GM18505 (cell line): ENCODE measurements around the gene PTPRQ.

ENCODE experiments used
- ATAC-seq: cut with Tn5 transposase; IDR thresholded peaks from one replicate; pipeline ENCODE4 v1.9.1; 2021; ENCODE audit not compliant: unreplicated experiment
- POLR2A ChIP-seq: IDR thresholded peaks from 4 replicates; pipeline ENCODE4 v1.6.1; 2011; ENCODE audit warnings: borderline replicate concordance; ENCODE audit not compliant: insufficient read depth, insufficient read length; ENCODE audit errors: extremely low read depth

The PTPRQ gene

GRCh38 chr12:80698256-80698655 lies 254.2 kb downstream of the PTPRQ start:
- TF ChIP-seq POLR2A = no peak
- ATAC-seq = no peak

DNA sequence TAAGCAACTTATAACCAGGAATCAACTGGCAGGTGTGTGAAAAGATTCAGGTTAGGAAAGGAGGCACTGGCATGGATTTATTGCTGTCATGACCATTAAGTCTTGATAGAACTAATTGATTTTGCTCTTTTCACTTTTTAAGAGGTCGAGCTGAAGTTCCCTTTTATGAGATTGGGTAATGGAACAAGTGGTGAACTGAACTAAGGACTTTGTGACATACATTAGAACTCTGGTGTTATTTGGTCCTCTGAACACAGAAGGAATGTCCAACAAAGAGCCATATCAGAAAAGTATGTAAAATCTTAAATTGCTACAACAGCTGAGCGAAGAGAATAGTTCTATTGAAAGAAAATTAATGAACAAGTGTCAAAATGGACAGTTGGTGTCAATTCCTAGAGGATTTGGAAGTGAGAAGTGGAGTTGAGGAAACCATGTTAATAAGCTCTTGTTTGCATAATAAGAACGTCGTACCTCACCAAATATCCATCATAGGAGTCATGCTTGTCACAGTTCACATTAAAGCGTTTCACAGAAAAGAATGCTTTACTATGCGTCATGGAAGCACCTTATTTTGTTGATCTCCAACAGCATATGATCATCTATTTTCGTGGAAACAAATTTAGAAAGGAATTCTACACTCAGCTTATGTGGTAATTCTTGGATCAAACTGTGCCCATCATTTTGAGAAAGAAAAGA lies 255.0 kb downstream of the PTPRQ start:
- no peak for TF ChIP-seq POLR2A
- no peak for ATAC-seq

- no peak for TF ChIP-seq POLR2A
- no peak for ATAC-seq
Measured at GRCh38 chr12:80700327-80700726, 256.3 kb downstream of the PTPRQ start.

GRCh38 chr12:80701388-80701787 lies 257.4 kb downstream of the PTPRQ start:
- no peak for TF ChIP-seq POLR2A
- ATAC-seq = no peak

- peak; percentile 71 for ATAC-seq
- no peak for TF ChIP-seq POLR2A
Measured at GRCh38 chr12:80702889-80703805, 259.1 kb downstream of the PTPRQ start.

DNA sequence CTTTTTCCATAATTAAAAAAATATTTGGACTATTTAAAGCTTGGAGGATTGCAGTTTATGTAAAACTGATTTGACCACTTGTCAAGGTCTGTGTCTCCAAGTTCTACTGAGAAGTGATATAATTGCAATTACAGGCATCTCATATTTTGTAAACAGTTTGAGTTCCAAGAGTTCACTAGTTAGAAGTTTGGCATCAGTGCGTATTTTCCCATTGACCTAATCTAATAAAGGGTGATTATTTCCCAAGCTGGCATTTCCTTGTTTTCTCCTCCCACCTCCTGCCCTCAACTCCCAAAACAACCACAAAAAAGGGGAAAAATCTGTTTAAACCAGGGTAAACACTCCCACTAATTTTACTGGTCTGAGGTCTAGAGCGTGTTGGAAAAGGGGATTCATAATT lies 260.4 kb downstream of the PTPRQ start:
- no peak for ATAC-seq
- no peak for TF ChIP-seq POLR2A

GRCh38 chr12:80707126-80707829 lies 263.2 kb downstream of the PTPRQ start, which contains the start of gene MYF6:
TSS of gene MYF6 (plus strand) at chr12:80707634. CDS start at chr12:80707720, 86 bp downstream.
- ATAC-seq = no peak
- no peak for TF ChIP-seq POLR2A

DNA sequence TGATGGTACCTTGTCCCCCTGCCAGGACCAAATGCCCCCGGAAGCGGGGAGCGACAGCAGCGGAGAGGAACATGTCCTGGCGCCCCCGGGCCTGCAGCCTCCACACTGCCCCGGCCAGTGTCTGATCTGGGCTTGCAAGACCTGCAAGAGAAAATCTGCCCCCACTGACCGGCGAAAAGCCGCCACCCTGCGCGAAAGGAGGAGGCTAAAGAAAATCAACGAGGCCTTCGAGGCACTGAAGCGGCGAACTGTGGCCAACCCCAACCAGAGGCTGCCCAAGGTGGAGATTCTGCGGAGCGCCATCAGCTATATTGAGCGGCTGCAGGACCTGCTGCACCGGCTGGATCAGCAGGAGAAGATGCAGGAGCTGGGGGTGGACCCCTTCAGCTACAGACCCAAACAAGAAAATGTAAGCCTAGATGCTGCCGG lies 263.8 kb downstream of the PTPRQ start:
- no peak for ATAC-seq
- no peak for TF ChIP-seq POLR2A

GRCh38 chr12:80708259-80708974 lies 264.4 kb downstream of the PTPRQ start:
- no peak for TF ChIP-seq POLR2A

GRCh38 chr12:80708975-80709328 lies 264.9 kb downstream of the PTPRQ start:
- ATAC-seq = no peak
- TF ChIP-seq POLR2A = no peak

More at GRCh38 chr12:80708259-80708974, 264.4 kb downstream of the PTPRQ start:
- no peak for ATAC-seq

- TF ChIP-seq POLR2A = no peak
- peak; percentile 55 for ATAC-seq
Measured at GRCh38 chr12:80709811-80710726, 266.0 kb downstream of the PTPRQ start.

DNA sequence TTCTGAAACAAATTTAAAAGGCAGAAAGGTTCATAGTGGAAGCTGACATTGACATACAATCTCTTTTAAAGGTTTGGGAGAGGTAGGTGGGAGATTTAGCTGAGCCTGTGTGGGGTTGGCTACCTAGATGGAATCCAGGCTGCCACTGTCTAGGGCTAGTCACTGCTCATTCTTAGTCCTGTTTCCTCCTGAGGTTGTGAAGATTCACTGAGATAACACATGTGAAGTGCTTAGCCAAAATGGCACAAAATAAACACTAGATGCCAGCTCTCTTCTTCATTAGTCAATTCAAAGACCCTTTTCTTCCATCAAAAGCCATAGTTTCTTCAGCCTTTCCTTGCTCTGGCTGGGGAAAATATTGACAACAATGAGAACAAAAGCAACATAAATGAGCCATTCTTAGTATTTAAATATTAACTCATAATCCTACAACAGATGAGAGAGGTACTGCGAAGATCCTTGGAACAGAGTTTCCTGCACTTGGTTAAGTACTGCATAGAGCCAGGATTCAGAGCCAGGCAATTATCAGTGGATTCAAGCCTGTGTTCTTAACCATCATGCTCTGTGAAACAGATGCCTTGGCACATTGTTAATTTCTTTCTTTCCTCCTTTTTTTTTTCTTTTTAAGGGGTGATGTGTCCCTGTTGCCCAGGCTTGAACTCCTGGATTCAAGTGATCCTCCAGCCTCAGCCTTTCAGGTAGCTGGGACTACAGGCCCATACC lies 266.9 kb downstream of the PTPRQ start:
- ATAC-seq = peak; percentile 32

DNA sequence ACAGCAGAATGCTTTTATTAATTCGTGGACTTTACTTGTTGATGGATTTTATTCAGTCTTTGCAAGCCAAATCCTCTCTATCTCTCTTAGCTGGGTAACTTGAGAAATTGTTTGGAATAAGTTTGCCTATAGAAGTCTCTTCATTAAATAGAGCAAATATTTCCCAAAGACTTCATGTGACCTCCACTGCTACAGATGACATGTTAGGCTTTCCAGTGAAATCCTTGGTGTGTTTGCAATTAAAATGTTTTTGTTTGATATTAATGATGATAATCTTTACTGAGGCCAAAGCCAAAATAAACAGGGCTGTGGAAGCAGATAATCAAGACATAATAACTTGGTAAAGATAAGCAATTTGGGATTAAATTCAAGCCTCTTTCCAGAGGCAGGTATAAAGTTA lies 267.8 kb downstream of the PTPRQ start:
- no peak for ATAC-seq
- no peak for TF ChIP-seq POLR2A

More for the DNA sequence above, 266.9 kb downstream of the PTPRQ start:
- TF ChIP-seq POLR2A = no peak
